Amygdala (tissue), 56 donors: ENCODE data around the gene MBD6.

Experiments used
- DNase-seq, 56 donors: peaks; one replicate each; lab custom pipeline; 2025; lab: John Stamatoyannopoulos, UW

Gene MBD6

DNA sequence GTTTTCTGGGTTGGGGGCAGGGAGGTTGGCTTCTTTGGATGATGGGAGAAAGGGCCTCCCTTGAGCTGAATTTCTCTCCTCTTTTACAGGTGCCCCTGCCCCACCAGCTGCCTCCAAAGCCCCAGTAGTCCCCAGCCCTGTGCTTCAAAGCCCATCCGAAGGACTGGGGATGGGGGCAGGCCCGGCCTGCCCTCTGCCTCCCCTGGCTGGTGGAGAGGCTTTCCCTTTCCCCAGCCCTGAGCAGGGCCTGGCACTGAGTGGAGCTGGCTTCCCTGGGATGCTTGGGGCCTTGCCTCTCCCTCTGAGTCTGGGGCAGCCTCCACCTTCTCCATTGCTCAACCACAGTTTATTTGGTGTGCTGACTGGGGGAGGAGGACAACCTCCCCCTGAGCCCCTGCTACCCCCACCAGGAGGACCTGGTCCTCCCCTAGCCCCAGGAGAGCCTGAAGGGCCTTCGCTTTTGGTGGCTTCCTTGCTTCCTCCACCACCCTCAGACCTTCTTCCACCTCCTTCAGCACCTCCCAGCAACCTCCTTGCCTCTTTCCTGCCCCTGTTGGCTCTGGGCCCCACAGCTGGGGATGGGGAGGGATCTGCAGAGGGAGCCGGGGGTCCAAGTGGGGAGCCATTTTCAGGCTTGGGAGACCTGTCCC is 4.0 kb downstream of the MBD6 start:
- no peak for DNase-seq

DNA sequence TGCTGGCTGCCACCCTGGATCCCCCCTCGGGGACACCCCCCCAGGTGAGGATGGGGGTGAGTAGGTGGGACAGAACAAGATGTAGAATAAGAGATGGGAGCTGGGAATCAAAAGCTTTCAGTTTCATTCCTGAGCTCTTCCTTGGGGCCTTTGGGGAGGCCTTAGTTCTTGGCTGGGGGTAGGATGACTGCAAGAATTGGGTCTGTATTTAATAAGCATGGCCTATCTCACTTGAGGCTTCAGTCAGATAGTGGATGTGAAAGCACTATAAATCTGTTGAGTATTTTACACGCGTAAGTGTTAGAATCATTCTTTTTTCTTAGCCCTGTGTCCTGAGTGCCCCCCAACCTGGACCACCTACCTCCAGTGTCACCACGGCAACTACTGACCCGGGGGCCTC is 4.6 kb downstream of the MBD6 start:
- no peak for DNase-seq

DNA sequence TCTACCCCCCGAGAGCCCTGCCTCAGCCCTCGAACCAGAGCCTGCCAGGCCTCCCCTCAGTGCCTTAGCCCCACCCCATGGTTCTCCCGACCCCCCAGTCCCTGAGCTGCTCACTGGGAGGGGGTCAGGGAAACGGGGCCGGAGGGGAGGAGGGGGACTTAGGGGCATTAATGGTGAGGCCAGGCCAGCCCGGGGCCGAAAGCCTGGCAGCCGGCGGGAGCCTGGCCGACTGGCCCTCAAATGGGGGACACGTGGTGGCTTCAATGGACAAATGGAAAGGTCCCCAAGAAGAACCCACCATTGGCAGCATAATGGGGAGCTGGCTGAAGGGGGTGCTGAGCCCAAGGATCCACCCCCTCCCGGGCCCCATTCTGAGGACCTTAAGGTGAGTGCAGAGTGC is 5.6 kb downstream of the MBD6 start:
- DNase-seq = no peak

DNA sequence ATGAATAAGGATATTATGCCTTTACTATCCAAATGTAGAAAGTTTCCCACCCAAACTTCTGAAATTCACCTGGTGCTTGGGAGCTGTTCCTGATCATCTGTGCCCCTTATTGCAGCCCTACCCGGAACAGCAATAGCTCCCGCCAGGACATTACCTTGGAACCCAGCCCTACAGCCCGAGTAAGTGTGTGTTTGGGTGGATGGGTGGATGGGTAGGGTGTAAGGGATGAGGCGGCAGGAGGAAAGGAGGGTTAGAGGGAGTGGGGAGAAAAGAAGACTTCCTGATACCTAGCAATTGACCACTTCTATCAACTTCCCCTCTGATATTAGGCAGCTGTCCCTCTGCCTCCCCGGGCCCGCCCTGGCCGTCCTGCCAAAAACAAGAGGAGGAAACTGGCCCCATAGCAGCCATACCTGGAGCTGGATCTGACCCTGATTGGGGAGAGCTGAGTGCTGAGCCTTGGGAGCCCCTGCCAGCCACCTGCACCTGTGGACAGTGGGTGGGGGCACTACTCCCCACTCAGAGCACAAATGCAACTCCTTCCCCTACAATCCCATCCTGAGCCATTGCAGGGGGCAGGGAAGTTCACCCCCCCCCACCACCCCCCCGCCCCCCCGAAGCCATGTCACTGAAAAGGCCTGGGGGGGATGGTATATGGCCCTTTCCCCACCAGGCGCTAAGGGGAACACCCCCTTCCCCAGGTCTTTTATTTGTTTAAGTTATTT is 6.4 kb downstream of the MBD6 start:
- no peak for DNase-seq

DNA sequence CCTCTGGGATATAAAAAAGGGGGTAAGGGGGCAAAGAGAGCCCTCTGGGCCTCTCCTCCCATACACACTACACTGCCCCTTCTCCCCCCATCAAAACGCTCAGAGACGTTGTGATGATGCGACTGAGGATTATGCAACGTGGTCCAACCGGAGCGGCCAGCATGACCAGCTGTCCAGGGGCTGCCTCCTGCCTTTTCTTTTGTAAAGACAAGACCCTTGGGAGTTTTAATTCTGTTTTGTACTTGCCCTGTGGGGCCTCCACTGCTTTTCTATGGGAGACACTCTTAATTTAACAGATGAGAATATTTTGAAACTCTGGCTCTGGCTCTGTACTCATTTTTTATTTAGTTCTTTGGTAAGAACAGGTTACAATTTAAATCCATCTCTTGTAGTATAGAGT is 7.2 kb downstream of the MBD6 start:
- no peak for DNase-seq

DNA sequence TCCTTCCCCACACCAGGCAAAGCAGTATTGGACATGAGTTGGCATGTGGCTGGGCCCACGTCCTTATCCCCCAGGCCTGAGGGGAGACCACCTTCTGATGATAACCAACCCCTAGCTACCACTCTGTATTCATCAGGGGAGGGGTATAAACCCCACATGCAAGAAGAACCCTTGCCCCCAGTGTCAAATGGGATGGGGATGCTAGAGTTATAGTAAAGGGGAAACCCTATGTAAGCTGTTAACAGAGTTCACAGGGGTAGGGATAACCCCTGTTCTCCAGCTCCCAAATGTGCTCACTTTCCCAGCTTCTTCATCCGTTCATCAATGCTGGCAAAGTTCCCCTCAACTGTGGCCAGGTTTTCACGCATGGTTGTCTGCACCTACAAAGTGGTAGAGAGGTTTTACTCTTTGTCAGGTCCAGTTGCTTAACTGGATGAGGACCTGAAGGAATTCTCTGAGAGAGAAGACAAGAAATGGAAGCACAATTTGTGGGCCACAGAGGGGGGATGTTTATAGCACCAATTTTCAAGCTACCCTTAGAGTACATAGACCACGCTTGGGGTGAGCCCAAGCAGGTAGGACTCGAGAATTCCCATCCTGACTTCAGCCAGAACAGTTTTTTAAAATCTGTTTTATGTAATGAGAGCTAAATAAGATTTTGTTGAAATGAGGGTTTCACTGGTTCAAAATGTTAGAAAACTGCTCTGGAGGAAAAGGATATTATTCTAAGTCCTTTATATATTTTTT is 7.9 kb downstream of the MBD6 start:
- no peak for DNase-seq

DNA sequence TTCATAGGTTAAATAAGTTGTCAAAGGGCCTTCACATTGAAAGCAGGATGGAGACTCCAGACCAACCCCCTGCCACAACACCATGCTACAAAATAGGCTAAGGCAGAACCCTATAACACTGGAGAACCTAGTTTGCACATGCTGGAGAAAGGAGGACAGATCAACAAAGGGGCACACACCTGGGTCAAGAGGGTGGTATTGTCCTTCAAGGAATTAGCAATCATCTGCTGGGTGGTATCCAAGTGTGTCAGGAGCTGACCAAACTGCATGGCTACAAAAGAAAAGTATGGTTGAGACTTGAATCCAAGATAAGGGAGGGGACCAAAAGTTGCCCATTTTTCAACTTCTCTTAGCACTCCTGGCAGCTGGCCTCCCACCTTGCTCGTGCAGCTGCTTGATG is 9.2 kb downstream of the MBD6 start:
- no peak for DNase-seq

DNA sequence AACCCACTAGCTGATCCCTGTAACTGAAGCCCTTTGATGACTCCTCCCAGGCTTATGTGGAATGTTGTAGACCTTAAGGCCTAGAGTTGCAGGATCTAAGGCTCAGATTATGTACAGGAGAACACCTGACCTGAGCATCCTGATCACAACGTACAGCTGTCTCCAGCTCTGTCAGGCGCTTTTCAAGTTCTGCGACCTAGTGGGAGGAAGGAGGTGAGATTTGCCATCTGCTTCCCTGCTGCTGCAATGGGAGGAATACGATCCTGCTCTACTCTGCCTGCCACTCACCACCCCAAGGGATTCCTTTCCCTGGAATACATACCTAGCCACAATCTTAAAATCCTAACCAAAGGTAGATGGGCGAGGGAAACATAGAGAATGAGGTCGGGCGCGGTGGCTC is 10.5 kb downstream of the MBD6 start:
- no peak for DNase-seq

DNA sequence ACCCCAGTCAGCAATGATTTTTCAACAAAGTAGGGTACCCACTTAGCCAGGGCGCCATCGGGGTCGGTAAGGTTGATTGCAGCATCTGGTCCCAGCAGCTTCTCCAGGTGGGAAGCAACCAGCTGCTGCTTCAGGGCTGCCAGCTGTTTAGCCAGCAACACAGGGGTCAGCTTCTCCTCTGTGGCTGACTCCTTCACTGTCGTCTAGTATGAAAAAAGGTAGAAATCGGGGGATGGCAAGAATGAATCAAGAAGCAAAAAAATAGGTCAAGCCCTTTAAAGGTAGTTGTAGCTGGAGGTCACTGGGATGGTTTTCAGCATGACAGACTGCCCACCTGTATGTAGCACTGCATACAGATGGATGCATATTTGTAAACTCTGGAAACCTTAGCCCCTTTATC is 11.6 kb downstream of the MBD6 start:
- DNase-seq = no peak

DNA sequence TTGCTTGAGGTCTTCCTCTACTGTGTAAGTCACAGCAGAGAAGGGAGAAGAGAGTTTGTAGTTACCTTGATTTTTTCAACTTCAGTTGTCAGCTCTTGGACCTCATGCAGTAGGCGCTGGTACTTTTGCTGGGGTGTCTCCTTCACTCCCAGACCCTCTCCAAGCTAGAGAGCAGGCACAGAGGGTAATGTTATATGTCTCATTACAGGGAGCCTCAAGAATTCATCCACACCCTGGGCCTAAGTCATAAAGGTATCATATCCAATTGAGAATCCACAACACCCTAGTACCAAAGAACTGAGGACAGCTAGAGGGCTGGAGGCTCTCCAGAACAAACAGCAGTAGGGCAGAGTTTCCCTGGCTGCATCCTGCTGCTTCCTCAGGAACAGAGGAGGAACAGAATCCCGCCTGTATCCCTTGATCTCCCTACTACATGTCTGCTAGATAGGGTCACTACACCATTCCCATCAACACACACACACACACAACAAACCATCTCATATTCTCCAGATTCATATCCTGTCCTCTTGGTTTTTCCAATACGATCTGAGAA is 12.4 kb downstream of the MBD6 start:
- no peak for DNase-seq

DNA sequence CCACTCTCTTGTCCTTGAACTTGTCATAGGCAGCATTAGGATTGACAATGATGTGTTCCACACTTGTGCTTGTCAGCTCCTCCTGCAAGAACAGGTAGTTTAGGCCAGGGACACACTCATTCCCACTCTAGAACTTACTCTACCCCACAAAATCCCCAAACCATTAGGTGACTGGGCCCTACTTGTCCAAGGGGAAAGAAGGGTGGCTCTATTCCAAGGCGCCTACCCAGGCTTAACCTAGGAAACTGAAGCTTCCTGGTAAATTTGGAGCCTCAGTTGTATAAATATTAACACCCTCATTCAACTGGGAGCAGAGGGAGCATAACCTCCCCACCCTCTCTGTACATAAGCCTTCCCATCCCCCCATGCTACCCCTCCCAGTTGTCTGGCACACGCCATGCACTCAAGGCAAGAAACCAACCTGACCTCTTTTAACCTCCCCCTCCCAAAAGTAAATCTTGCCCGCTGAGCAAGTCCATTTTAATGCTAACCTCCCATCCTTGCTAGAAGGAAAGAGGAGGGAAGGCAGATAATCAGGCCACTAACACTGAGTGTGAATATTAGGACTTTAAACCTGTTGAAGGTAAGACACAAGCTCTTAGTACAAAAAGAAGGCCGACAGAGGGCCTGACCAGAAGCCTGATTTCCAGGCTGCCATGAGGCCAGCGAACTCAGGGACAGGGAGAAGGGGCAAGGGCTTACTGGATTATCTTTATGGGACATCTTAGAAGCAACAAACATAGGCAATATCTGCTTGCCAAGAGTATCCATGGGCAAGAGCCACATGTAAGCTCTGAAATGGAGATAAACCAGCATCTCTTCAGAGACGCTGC is 13.4 kb downstream of the MBD6 start:
- no peak for DNase-seq

DNA sequence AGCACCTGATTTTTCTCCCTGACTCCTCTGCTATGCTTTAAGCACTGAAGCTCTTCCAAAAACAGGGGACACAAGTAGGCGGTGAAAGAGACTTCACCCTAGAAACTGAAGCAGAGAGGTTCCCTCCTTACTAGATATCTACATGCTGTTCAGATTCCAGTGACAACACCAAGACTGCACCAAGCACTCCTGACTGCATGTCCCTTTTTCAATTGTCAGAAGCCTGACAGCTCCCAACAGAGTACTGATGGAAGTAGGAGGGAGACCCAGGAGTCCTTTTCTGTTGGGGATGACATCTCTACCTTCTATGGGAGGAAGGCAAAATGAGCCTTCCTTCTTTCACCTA is 13.9 kb downstream of the MBD6 start:
- DNase-seq = no peak

DNA sequence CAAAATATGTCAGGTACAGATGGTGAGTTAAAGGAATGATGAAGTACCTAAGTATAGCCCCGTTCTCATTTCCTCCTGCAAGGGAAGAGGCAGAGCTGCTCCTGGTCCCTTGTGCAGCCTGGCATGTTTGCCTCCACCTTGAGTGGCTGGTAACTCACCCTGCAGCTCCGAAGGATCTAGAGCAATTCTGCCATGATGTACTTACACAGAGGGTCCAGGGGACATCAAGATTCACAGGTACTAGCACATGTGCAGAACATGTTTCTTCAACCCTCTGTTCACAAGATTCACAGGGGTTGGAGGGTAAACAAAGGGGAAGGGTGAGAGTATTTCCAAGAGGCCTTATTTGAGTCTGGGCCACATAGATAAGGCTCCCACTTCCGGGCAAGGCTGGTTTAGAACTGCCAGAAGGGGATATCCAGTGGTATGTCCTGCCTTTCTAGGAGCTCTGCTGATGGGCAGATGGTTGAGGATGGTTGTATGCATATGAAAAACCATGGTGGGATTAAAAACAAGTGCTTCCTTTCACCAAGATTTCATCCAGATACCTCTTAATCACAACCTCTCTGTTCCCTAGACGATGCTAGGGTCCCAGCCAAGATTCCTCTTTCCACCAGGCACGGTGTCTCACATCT is 16.6 kb downstream of the MBD6 start:
- no peak for DNase-seq

DNA sequence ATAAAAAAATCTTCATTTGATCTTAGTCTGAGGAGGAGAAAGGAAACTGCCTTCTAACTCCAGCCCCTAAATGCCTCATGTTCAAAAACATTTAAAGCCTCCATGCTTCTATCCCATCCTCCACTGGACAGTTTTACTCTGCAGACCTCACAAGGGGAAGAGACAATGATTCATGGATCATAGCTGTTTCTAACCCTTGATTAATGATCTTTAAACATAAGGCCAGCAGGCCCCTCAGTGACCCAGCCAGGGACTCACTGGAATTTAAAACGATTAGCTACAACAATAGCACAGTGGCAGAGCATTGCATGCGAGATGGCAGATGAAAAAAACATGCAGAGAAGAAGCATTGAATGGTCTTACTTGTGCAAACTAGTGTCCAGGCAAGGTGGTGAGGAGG is 18.4 kb downstream of the MBD6 start:
- no peak for DNase-seq

DNA sequence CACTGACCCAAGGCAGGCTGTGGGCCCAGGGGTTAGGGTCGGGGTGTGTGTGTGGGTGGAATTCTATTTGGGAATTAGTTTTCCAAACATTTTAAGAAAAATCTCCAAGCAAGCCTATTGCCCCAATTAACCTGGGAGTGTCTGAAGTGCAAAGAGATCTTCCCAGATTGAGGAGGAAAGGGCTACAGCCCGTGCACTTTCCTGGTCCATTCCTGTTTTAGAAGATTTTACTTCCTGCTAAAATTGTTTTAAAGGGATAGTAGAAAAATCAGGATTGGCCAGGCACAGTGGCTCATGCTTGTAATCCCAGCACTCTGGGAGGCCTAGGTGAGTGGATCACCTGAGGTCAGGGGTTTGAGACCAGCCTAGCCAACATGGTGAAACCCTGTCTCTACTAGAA is 19.1 kb downstream of the MBD6 start:
- DNase-seq = no peak

DNA sequence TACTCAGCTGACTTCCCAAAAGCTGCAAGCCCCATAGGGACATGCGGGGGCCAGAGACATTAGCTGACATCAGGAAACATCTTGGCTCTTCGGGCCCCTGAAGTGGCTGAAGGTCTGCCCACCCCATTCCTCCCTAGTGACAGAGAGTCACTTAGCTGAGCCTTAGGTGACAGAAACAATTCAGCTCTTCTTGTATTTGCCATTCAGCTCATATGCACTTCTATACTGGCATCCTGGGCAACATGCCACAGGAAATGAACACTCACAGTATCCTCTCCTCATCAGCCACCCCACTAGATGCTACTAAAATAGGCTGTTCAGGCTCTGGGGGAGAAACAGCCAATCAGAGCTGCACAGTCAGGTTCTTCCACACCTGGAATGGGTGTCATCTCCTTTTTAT is 21.0 kb downstream of the MBD6 start:
- peak in 9 of 56 donors; percentile 6 to 51 (median 21) for DNase-seq

DNA sequence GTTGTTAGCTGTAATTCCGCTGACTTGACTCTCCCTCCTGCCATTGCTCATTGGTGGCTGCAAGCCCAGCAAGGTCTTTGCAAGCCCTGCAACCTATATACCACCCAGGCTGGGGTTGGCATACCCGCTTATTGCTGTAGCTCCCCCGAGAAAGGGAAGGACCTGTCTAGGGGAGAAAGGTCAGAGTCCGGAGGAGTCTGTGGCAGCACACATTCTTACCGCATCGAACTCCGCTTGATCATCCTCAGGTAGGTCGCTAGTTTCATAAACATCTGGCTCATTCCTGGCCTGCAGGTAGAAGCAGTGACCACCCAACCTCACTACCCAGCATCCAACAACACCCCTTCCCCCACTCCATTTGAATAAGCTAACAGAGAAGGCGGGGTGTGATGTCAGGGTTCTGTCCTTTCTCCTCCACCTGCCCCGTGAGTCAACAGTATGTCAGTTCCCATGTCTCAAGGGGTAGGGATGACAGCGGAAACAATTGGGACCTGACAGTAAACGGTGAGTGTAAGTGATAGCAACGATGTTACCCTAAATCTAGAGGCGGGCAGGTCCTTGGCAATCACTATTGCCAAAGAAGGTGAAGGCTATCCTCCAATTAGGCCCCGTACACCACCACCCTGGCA is 23.3 kb downstream of the MBD6 start:
- DNase-seq = no peak

DNA sequence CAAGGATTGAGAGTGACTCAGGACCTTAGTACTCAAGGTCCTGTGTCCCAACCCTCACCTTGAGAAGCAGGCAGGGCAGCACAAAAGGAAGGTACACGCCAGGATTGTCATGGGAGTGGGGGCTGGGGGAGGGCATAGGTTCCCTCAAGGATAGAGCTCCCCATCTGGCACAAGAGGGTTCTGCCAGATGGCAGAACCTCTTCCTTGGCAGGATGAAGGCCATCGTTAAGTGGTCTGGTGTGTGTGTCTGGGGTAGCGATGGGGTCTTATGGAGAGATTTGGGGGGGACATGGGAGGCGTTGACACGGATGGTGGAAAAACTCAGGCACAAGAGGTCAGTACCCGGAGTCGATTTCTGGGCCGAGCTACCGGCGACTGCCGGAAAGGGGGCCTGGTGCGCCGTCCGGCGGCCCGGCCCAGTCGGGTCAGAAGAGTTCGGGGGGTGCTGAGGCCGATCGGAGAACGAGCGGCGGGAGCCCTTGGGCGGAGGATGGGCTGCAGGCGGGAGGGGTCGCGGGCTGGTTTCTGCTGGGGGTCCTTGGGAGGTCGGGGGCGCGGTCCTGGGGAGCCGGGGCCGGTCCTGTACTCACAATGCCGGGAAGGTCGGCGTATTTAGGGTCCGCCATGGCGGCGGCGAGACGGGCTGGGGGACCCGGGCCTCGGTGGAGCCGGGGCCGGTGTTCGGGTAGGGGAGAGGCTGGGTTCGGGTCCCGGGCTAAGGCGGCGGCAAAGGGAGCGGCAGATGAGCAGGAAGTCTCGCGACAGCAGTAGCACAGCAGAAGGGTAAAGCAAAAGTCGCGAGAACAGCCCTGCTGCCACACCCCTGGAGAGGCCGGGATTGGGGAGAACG is 24.0 kb downstream of the MBD6 start, which contains the start of gene DCTN2:
Gene DCTN2 (minus strand): TSS at position 755 of the 850 bp plus-strand sequence. CDS start 129 bp downstream, at position 626.
- peak; percentile 35 to 98 (median 92) for DNase-seq
